Transverse colon (tissue), 4 donors: ENCODE measurements around the gene PTPRN2. TPM values are rescaled to one million over a fixed set of nuclear protein-coding genes. Genes with fewer than 3 reads are reported as not detected.

Experiments used
- DNase-seq: peaks from one replicate; pipeline ENCODE4 v3.0.0-alpha.2; 2019
- H3K27ac ChIP-seq, 4 donors: fragments of 200-600 bp; sonication (generic); 2 replicates each; pipeline ENCODE4 v1.5.1; 2016 to 2018; ENCODE audit warnings: inconsistent platforms in 4 of 4
- H3K27me3 ChIP-seq: fragments of 200-600 bp; sonication (generic); 2 replicates; pipeline ENCODE4 v1.5.1; 2017; ENCODE audit warnings: inconsistent platforms
- H3K36me3 ChIP-seq, 4 donors: fragments of 200-600 bp; sonication (generic); 2 replicates each; pipeline ENCODE4 v1.5.1; 2017 to 2019; ENCODE audit warnings: inconsistent platforms in 4 of 4
- H3K4me1 ChIP-seq, 4 donors: fragments of 200-600 bp; sonication (generic); 2 replicates each; pipeline ENCODE4 v1.5.1; 2017 to 2020; ENCODE audit warnings: inconsistent platforms in 4 of 4
- H3K4me3 ChIP-seq, 4 donors: fragments of 200-600 bp; sonication (generic); 1 replicate in 1 of 4; 2 replicates in 3 of 4; pipeline versions ENCODE4 v1.5.1 to v1.6.1; 2017 to 2019; ENCODE audit warnings: inconsistent platforms in 4 of 4
- H3K9me3 ChIP-seq, 2 donors: fragments of 200-600 bp; sonication (generic); 2 replicates each; pipeline ENCODE4 v1.5.1; 2017 to 2019; ENCODE audit warnings: inconsistent platforms in 2 of 2
- CTCF ChIP-seq, 5 experiments: fragments of 200-600 bp in 3 of 5; fragments of 450-650 bp in 2 of 5; sonication (generic) in 3 of 5; IDR thresholded peaks; 1 replicate in 2 of 5; 2 replicates in 3 of 5; pipeline ENCODE4 v1.5.1; 2016 to 2017; ENCODE audit warnings: antibody characterized with exemption in 5 of 5, inconsistent platforms in 3 of 5, mild to moderate bottlenecking in 2 of 5, moderate library complexity in 1 of 5
- EP300 ChIP-seq: sonication (generic); formaldehyde crosslinking; IDR thresholded peaks from one replicate; pipeline ENCODE4 v1.6.1; 2017; ENCODE audit warnings: antibody characterized with exemption, low read depth
- POLR2A ChIP-seq: fragments of 450-650 bp; IDR thresholded peaks from one replicate; pipeline ENCODE4 v1.6.1; 2016; ENCODE audit warnings: antibody characterized with exemption, mild to moderate bottlenecking, moderate library complexity
- POLR2AphosphoS5 ChIP-seq, 3 donors: sonication (generic); formaldehyde crosslinking; IDR thresholded peaks; one replicate each; pipeline ENCODE4 v1.6.1; 2016; ENCODE audit warnings: antibody characterized with exemption in 3 of 3
- WGBS, 2 donors: methylation state at CpG; one replicate each; pipeline ENCODE4 v1.1.5; 2018; ENCODE audit warnings: low coverage in 1 of 2; 5-methylcytosine and 5-hydroxymethylcytosine counted together
- in situ Hi-C, 4 donors: fragments of 200-750 bp; cut with MboI; loops; one replicate each; pipeline versions ENCODE4 v1.15.0 to v1.15.1; 2017; ENCODE audit warnings: low sequenced_read_pairs in 3 of 4, low pct_ligation_motif_present in 1 of 4, low pct_unique_long_range_greater_than_20kb in 1 of 4
- intact Hi-C: fragments of 100-400 bp; cut with DNase I; formaldehyde crosslinking; loops from one replicate; pipeline ENCODE4 v1.15.1; 2023; ENCODE audit warnings: low total_unique reads
- total RNA-seq, 4 donors: library from RNA; depleted of rRNA; stranded (reverse); fragments of >200 nt; gene quantifications; one replicate each; pipeline ENCODE4 v1.1.0, GENCODE V29; 2016

The PTPRN2 gene
- total RNA-seq, 4 donors from 2014 or later: 15.4 to 31.1 (median 21.8) TPM

DNA sequence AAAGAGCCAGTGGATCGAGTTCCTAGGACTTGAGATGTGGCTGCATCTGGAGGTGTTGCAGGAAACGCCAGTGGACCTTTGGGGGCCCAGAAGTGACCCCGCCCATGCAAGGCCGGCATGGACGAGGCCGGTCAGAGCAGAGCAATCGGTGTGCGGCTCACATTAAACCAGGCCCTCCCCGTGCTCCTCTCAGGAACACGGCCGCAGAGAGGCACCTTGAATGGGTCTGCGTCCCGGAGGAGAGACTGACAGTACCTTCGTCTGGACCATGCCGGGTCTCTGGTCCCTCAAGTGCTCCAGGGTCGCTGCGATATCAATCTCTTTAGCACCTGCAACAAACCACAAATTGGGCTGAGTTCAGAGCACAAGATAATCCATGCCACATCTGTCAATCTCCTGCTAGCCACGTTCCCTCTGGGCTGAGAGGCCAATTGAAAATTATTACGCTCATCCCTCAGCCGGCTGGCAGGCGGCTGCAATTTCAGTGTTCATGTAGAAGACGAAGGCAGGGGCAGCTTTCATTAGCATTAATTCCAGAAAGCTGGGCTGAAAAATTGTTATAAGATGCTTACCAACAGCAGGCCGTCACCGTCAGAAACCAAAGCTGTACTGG is 1038.8 kb downstream of the PTPRN2 start:
- no peak overlapping the region for H3K4me3 ChIP-seq
- H3K9me3 ChIP-seq: no peaks in the 10 kb centered on the region
- no peak overlapping the region for H3K27ac ChIP-seq
- 87 to 88% methylated on average over 7 to 23 of the region's 24 CpGs for WGBS, 2 donors
- TF ChIP-seq CTCF (IDR thresholded peaks at IDR 0.05) (no peak), POLR2A (no peak)
- in situ Hi-C loops: no loop called here
- no peaks in the 10 kb centered on the region for H3K36me3 ChIP-seq
- intact Hi-C loops: no loop called here
- no peak for DNase-seq
- no peaks in the 10 kb centered on the region for H3K27me3 ChIP-seq
- no peaks in the 10 kb centered on the region for H3K4me1 ChIP-seq

DNA sequence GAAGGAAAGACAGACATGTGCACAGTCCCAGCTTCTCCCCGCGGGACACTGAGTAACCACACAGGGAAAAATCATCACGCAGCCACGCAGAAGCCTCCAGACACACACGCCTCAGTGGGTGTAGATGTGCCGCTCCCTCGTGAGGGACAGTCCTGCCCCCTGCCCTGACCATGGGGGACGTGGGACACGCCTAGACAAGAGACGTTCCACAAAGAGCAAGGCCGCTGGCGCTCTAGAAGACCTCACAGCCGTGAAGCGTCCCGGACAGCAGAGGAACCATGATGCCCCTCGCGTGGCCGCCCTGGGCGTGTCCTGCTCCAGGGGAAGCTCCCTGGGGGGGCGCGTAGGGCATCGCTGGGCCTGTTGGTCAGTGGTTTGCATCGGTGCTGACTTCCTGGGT is 1040.0 kb downstream of the PTPRN2 start:
- H3K36me3 ChIP-seq: no peaks in the 10 kb centered on the region
- in situ Hi-C loops (no loop called here), intact Hi-C loops (no loop called here)
- H3K4me3 ChIP-seq: no peak overlapping the region
- WGBS, 2 donors: 92% methylated on average over 23 of the region's 23 CpGs; no CpG with 5 or more reads in 1 of the 2 donors
- H3K9me3 ChIP-seq: no peaks in the 10 kb centered on the region
- TF ChIP-seq POLR2AphosphoS5 (IDR thresholded peaks at IDR 0.05) (no peak), POLR2A (no peak), EP300 (no peak), CTCF (IDR thresholded peaks at IDR 0.05) (no peak)
- H3K27ac ChIP-seq: no peak overlapping the region
- no peaks in the 10 kb centered on the region for H3K4me1 ChIP-seq
- H3K27me3 ChIP-seq: no peaks in the 10 kb centered on the region
- DNase-seq: no peak

DNA sequence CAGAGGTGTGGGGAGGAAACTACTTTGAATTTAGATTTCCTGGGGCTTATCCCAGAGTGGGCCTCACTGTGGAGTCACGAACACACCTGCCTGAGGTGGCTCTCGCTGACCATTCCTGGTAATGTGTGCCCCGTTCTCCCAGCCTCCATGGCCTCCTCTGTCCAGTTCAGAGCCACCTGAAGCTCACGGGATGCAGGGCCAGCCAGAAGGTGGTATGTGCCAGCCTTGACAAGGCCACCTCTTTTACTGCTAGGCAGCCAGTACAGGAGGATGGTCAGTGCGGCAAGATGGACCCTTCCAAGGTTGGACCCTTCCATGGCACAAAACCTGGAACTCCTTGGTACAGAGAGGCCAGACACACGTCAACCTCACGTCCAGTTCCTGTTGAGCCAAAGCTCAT is 1040.5 kb downstream of the PTPRN2 start:
- no peaks in the 10 kb centered on the region for H3K9me3 ChIP-seq
- WGBS, 2 donors: 77% methylated on average over 7 of the region's 7 CpGs; no CpG with 5 or more reads in 1 of the 2 donors

DNA sequence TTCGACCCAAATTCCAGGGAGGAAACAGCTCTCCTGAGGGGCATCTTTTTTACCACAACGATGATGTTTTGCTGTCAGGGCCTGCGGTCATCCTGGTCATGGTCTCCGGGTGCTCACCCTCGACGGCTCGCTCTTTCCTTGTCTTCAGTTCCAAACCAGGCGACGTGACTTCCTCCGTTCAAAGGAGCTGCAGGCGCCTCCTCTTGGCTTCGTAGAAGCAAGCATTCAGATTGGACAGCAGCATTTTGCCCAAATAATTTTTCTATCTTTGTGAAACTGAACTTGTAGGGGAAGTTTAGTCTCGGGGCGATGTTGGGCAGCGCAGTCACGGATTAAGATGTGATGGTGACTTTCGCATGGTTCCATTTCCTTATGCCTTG is 1042.0 kb downstream of the PTPRN2 start:
- H3K4me3 ChIP-seq: no peak overlapping the region
- H3K27me3 ChIP-seq: no peaks in the 10 kb centered on the region
- no peak overlapping the region for H3K27ac ChIP-seq
- H3K36me3 ChIP-seq: no peaks in the 10 kb centered on the region
- no peaks in the 10 kb centered on the region for H3K9me3 ChIP-seq
- TF ChIP-seq CTCF (IDR thresholded peaks at IDR 0.05) (no peak), POLR2AphosphoS5 (IDR thresholded peaks at IDR 0.05) (no peak)
- no peaks in the 10 kb centered on the region for H3K4me1 ChIP-seq
- no peak for DNase-seq
- 91 to 100% methylated on average over 7 to 17 of the region's 17 CpGs for WGBS, 2 donors
- intact Hi-C loops (no loop called here), in situ Hi-C loops (no loop called here)

More for the DNA sequence above, 1040.5 kb downstream of the PTPRN2 start:
- Histone ChIP-seq H3K4me3 (no peak overlapping the region), H3K27me3 (no peaks in the 10 kb centered on the region), H3K27ac (no peak overlapping the region), H3K36me3 (no peaks in the 10 kb centered on the region), H3K4me1 (no peaks in the 10 kb centered on the region)
- TF ChIP-seq EP300 (no peak), POLR2AphosphoS5 (IDR thresholded peaks at IDR 0.05) (no peak), POLR2A (no peak), CTCF (IDR thresholded peaks at IDR 0.05) (no peak)
- in situ Hi-C loops: no loop called here
- intact Hi-C loops: no loop called here
- DNase-seq: no peak
